Panc1 (cell line): ENCODE results near the gene SRSF1. TPM values are rescaled to one million over a fixed set of nuclear protein-coding genes. Genes with fewer than 3 reads are reported as not detected.
A peak's percentile ranks its signal among the peaks of the same experiment; 100 is the strongest.

ENCODE experiments used
- ATAC-seq: fragments of 200-7000 bp; cut with Tn5 transposase; 2 replicates; pipeline ENCODE4 v1.9.1; 2020; ENCODE audit warnings: mild to moderate bottlenecking, moderate library complexity
- BruUV-seq: library from RNA; stranded (reverse); fragments of 400-500 nt; replicated peaks from 2 replicates; lab custom pipeline; 2021; lab: Mats Ljungman, UMichigan
- CTCF ChIA-PET: fragments of 300-600 bp; sonication (Branson Sonifier 250); formaldehyde crosslinking; loops from one replicate; lab custom pipeline; 2022; ENCODE audit warnings: antibody characterized with exemption; lab: Charles Lee
- POLR2A ChIA-PET: fragments of 300-600 bp; sonication (Branson Sonifier 250); formaldehyde crosslinking; loops from one replicate; lab custom pipeline; 2022; ENCODE audit warnings: antibody characterized with exemption; lab: Charles Lee
- DNase-seq: peaks from one replicate; pipeline ENCODE4 v3.0.0-alpha.2; 2010; ENCODE audit warnings: low read depth, low spot score
- H3K27ac ChIP-seq: 2 replicates; pipeline ENCODE4 v1.5.1; 2011; ENCODE audit warnings: mild to moderate bottlenecking, low read length, inconsistent platforms
- H3K27me3 ChIP-seq: fragments of 200-500 bp; sonication (Bioruptor generic); 2 replicates; pipeline ENCODE4 v1.6.0; 2014; ENCODE audit warnings: low read length, inconsistent platforms; ENCODE audit not compliant: control insufficient read depth, insufficient read depth
- H3K36me3 ChIP-seq: fragments of 200-500 bp; sonication (Bioruptor generic); 2 replicates; pipeline ENCODE4 v1.5.1; 2014; ENCODE audit warnings: inconsistent platforms, mild to moderate bottlenecking, low read length, moderate library complexity; ENCODE audit not compliant: control insufficient read depth, insufficient read depth
- H3K4me1 ChIP-seq: 2 replicates; pipeline ENCODE4 v1.5.1; 2011; ENCODE audit warnings: inconsistent platforms, mild to moderate bottlenecking, low read length, moderate library complexity; ENCODE audit not compliant: control insufficient read depth, insufficient read depth
- H3K4me3 ChIP-seq, 2 experiments: 2 replicates each; pipeline ENCODE4 v1.5.1; 2011 to 2012; ENCODE audit warnings: low read depth in 2 of 2, low read length in 2 of 2, mild to moderate bottlenecking in 2 of 2, inconsistent platforms in 1 of 2, moderate library complexity in 1 of 2
- H3K9me3 ChIP-seq: fragments of 200-500 bp; sonication (Bioruptor generic); 2 replicates; pipeline ENCODE4 v1.5.1; 2014; ENCODE audit warnings: low read depth, mild to moderate bottlenecking, inconsistent platforms, low read length, moderate library complexity; ENCODE audit not compliant: control insufficient read depth, insufficient read depth
- POLR2AphosphoS5 ChIP-seq: IDR thresholded peaks from 2 replicates; pipeline ENCODE4 v1.6.1; 2012; ENCODE audit warnings: mild to moderate bottlenecking, low read depth, low read length, moderate library complexity
- SIN3A ChIP-seq: IDR thresholded peaks from 2 replicates; pipeline ENCODE4 v1.6.1; 2012; ENCODE audit warnings: low read depth, mild to moderate bottlenecking, low read length, moderate library complexity, borderline replicate concordance; ENCODE audit not compliant: insufficient read depth
- TCF7L2 ChIP-seq: IDR thresholded peaks from 2 replicates; pipeline ENCODE4 v1.6.1; 2011; ENCODE audit warnings: mild to moderate bottlenecking, low read depth, low read length, inconsistent platforms
- in situ Hi-C: cut with HindIII; loops from 2 replicates; pipeline ENCODE4 v1.10.0; 2016; ENCODE audit warnings: low sequenced_read_pairs, low pct_unique_long_range_greater_than_20kb
- intact Hi-C: fragments of 100-400 bp; cut with micrococcal nuclease; formaldehyde crosslinking; loops from one replicate; pipeline ENCODE4 v1.10.0; 2022; ENCODE audit not compliant: unreplicated experiment
- total RNA-seq: library from RNA; stranded (reverse); gene quantifications from one replicate; pipeline ENCODE4 v1.2.1, GENCODE V29; 2021; ENCODE audit not compliant: unreplicated experiment
- TF ChIP-seq, protein P1 (sequence below): fragments of 450-650 bp; IDR thresholded peaks from 2 replicates; pipeline ENCODE4 v1.5.1; 2017; ENCODE audit warnings: mild to moderate bottlenecking
- TF ChIP-seq, protein P2 (sequence below), 2 experiments: IDR thresholded peaks; 2 replicates each; pipeline ENCODE4 v1.6.1; 2011 to 2012; ENCODE audit warnings: low read depth in 2 of 2, control low read depth in 1 of 2, low read length in 1 of 2, mild to moderate bottlenecking in 1 of 2, moderate library complexity in 1 of 2; ENCODE audit not compliant: insufficient read depth in 1 of 2

SRSF1 gene
- total RNA-seq, 1 experiment from 2014 or later, result 362 TPM

DNA sequence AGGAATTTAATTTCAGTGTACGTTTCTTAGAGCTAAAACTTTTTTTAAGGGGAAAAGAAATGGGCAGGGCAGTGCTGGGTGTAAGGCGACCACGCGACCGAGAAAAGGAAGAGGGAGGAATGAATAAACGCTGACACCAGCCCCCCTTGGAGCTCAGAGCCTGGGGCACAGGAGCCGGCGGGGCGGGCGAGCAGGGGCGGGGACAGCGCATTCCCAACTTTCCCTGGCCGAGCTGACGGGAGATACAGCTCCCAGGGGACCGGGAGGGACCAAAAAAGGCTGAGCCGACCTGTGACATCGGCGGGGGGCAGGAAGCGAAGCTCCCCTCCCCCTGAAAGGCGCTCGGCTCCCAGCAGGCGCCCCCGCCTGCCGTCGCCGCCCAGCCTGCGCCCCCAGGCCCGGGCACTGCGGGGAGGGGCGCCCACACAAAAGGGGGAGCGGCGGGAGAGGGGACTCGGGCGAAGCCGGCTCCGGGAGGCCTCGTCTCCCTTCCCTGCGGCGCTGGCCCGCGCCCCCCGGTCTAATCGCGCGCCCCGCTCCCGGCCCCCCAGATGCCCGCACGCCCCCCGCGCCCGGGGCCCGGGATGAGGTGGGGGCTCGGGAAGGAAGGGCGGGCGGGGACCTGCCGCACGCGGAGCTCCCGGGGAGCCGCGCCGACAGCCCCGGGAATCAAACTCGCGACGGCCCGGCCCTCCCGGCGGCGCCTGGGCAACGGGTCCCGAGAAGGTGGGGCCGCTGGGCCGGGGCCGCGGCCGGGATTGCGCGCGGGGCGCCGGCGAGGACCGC, 52.5 kb downstream of the SRSF1 start:
- Histone ChIP-seq H3K4me1 (peaks cover 68% of the 10 kb centered on the region), H3K4me3 (peak overlapping the region; percentile 71 to 73), H3K27ac (peak overlapping the region; percentile 98), H3K27me3 (no peaks in the 10 kb centered on the region), H3K9me3 (no peaks in the 10 kb centered on the region), H3K36me3 (no peaks in the 10 kb centered on the region; the same call in 1 of the 2 replicates)
- in situ Hi-C loops, result no loop called here
- ATAC-seq (peak; percentile 65), DNase-seq (no peak)
- CTCF ChIA-PET, result interaction anchor here (0.6 to 0.8 kb wide), 2 partner anchors 64 to 95 kb away, joined by 3 to 4 read pairs; no protein-coding TSS in a partner anchor
- POLR2A ChIA-PET, result interaction anchor here (0.7 to 0.8 kb wide), 2 partner anchors 15 to 32 kb away, joined by 3 to 4 read pairs; no protein-coding TSS in a partner anchor
- TF ChIP-seq TCF7L2 (no peak), POLR2AphosphoS5 (no peak; the same call in 1 of the 2 replicates), SIN3A (peak; percentile 66; the same call in 1 of the 2 replicates)
- intact Hi-C loops, result no loop called here
- BruUV-seq, result no TSS peak

DNA sequence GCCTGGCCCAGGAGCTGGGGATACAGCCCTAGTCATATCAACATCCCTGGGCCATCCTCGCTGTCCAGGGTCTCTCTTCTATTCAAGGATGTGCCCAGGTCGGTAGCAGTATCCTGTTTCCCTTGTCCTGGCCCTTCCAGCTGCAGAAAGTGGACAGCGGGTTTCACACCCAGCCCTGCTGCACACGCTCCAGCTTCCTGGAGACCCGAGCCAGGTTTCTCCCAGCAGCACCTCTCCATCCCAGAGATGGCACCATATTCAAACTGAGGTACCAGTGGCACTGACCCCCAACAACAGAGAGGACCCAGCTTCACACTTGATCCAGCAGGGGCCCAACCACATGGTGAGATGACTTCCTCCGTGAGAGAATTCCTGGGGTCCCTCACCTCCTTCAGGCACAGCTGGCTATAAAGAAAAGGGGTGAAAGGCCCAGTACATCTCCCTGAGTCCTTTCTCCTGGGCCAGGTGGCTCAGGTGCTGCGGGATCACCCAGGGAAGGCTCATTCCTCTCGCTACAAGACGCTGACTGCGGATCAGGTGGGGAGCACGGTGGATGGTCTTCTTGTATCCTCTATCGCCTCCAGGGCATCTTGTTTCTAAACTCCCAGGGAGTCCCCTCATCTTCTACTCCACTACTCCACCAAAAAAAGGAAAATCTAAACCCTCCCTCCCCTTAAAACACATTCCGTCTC, 53.2 kb downstream of the SRSF1 start:
- CTCF ChIA-PET, result interaction anchor here (0.8 kb wide), 1 partner anchor 94 kb away, joined by 4 read pairs; no protein-coding TSS in a partner anchor
- TF ChIP-seq, protein P1, sequence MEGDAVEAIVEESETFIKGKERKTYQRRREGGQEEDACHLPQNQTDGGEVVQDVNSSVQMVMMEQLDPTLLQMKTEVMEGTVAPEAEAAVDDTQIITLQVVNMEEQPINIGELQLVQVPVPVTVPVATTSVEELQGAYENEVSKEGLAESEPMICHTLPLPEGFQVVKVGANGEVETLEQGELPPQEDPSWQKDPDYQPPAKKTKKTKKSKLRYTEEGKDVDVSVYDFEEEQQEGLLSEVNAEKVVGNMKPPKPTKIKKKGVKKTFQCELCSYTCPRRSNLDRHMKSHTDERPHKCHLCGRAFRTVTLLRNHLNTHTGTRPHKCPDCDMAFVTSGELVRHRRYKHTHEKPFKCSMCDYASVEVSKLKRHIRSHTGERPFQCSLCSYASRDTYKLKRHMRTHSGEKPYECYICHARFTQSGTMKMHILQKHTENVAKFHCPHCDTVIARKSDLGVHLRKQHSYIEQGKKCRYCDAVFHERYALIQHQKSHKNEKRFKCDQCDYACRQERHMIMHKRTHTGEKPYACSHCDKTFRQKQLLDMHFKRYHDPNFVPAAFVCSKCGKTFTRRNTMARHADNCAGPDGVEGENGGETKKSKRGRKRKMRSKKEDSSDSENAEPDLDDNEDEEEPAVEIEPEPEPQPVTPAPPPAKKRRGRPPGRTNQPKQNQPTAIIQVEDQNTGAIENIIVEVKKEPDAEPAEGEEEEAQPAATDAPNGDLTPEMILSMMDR, result no peak
- TF ChIP-seq POLR2AphosphoS5, result no peak
- TF ChIP-seq, protein P2, sequence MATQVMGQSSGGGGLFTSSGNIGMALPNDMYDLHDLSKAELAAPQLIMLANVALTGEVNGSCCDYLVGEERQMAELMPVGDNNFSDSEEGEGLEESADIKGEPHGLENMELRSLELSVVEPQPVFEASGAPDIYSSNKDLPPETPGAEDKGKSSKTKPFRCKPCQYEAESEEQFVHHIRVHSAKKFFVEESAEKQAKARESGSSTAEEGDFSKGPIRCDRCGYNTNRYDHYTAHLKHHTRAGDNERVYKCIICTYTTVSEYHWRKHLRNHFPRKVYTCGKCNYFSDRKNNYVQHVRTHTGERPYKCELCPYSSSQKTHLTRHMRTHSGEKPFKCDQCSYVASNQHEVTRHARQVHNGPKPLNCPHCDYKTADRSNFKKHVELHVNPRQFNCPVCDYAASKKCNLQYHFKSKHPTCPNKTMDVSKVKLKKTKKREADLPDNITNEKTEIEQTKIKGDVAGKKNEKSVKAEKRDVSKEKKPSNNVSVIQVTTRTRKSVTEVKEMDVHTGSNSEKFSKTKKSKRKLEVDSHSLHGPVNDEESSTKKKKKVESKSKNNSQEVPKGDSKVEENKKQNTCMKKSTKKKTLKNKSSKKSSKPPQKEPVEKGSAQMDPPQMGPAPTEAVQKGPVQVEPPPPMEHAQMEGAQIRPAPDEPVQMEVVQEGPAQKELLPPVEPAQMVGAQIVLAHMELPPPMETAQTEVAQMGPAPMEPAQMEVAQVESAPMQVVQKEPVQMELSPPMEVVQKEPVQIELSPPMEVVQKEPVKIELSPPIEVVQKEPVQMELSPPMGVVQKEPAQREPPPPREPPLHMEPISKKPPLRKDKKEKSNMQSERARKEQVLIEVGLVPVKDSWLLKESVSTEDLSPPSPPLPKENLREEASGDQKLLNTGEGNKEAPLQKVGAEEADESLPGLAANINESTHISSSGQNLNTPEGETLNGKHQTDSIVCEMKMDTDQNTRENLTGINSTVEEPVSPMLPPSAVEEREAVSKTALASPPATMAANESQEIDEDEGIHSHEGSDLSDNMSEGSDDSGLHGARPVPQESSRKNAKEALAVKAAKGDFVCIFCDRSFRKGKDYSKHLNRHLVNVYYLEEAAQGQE (IDR thresholded peaks at IDR 0.05; ENCODE audit: insufficient read depth in 1 of 2, low read depth in 2 of 2, low read length in 1 of 2), result no peak
- no peak for TF ChIP-seq TCF7L2
- no peak for TF ChIP-seq SIN3A
- Histone ChIP-seq H3K4me1 (peaks cover 76% of the 10 kb centered on the region), H3K27me3 (no peaks in the 10 kb centered on the region), H3K27ac (peak overlapping the region; percentile 98), H3K36me3 (no peaks in the 10 kb centered on the region; the same call in 1 of the 2 replicates), H3K9me3 (no peaks in the 10 kb centered on the region), H3K4me3 (peak overlapping the region; percentile 71 to 73)
- no peak for DNase-seq
- no TSS peak for BruUV-seq
- POLR2A ChIA-PET, result interaction anchor here (0.7 to 0.8 kb wide), 2 partner anchors 14 to 33 kb away, joined by 3 to 4 read pairs; no protein-coding TSS in a partner anchor
- ATAC-seq, result no peak
- in situ Hi-C loops (no loop called here), intact Hi-C loops (no loop called here)

Other genes starting within 250 kb of the SRSF1 start
- gene MRPS23, start 157.2 kb downstream of the SRSF1 start, total RNA-seq, result 85.4 TPM
- 103 TPM for gene CUEDC1, start 51.8 kb downstream of the SRSF1 start, total RNA-seq
- gene VEZF1, start 19.0 kb downstream of the SRSF1 start, total RNA-seq, result 73.5 TPM
- 19.8 TPM for gene DYNLL2, start 76.2 kb upstream of the SRSF1 start, total RNA-seq
- 0.05 TPM for gene OR4D1, start 141.1 kb upstream of the SRSF1 start, total RNA-seq
- not detected for gene OR4D2, start 159.7 kb upstream of the SRSF1 start, total RNA-seq
- not detected for gene EPX, start 185.5 kb upstream of the SRSF1 start, total RNA-seq
- 12.1 TPM for gene MKS1, start 212.0 kb upstream of the SRSF1 start, total RNA-seq
- gene LPO, start 231.3 kb upstream of the SRSF1 start, total RNA-seq, result not detected